NCI-H187 treated with DMSO at 0.1 percent for 48 hours (cell line): ENCODE results near the gene CREB3L1.

Experiments
- DNase-seq: peaks from one replicate; lab custom pipeline; 2025; lab: John Stamatoyannopoulos, UW

Gene CREB3L1

GRCh38 chr11:46366661-46367161 is 89.2 kb downstream of the CREB3L1 start:
- no peak for DNase-seq

DNA sequence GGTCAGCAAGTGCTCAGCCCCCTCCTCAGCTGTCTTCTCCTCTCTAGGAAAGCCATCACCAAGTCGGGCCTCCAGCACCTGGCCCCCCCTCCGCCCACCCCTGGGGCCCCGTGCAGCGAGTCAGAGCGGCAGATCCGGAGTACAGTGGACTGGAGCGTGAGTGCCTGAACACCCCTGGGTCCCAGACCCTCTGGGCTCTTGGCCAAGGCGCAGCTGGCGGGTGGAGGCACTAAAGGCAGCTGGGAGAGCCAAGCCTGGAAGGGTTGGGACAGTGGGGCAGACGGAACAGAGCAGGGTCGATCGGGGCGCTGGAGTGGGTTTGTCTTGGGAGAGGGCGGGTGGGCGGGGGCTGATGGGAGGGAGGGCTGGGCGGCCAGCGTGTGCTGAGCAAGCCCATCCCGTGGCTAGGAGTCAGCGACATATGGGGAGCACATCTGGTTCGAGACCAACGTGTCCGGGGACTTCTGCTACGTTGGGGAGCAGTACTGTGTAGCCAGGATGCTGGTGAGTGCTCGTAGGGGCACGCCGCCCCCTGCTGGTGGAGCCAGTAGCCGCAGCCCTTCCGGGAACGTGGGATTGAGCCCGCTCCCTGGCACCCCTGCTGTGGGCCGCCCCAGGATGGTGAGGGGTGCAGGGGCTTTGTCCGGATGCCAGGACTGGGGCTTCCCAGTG is 89.9 kb downstream of the CREB3L1 start:
- DNase-seq, result no peak

DNA sequence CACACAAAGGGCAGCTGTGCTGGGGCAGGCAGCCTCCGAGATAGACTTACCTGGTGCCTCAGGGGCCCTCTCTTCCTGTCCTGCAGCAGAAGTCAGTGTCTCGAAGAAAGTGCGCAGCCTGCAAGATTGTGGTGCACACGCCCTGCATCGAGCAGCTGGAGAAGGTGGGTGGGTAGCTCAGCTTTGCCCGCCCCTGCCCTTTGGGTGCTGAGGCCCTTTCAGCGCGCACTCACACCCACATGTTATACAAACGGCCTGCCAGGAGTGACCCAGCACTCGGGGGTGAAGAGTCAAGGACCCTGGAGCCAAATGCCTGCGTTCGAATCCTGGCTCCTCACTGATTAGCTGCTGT is 90.4 kb downstream of the CREB3L1 start:
- DNase-seq, result no peak

- no peak for DNase-seq
Observed at GRCh38 chr11:46369458-46370152, 92.1 kb downstream of the CREB3L1 start.

- DNase-seq, result no peak
Observed at GRCh38 chr11:46370253-46370652, 92.8 kb downstream of the CREB3L1 start.
